ENCODE results near the gene FNDC3B.

The FNDC3B gene

GRCh38 chr3:172138193-172138537 lies 98.8 kb downstream of the FNDC3B start:
- no peak for FAIRE-seq

- FAIRE-seq, result no peak
These were observed 99.6 kb downstream of the FNDC3B start for GRCh38 chr3:172138792-172139507.

GRCh38 chr3:172139528-172140276 lies 100.3 kb downstream of the FNDC3B start:
- FAIRE-seq, result no peak

- FAIRE-seq, result no peak
These were observed 101.4 kb downstream of the FNDC3B start for GRCh38 chr3:172140499-172141391.

- no peak for FAIRE-seq
These were observed 102.9 kb downstream of the FNDC3B start for GRCh38 chr3:172142051-172142863.

- FAIRE-seq, result no peak
These were observed 103.6 kb downstream of the FNDC3B start for GRCh38 chr3:172142864-172143451.

GRCh38 chr3:172143739-172144497 lies 104.5 kb downstream of the FNDC3B start:
- FAIRE-seq, result no peak

- no peak for FAIRE-seq
These were observed 105.2 kb downstream of the FNDC3B start for GRCh38 chr3:172144601-172145000.

GRCh38 chr3:172145031-172145686 lies 105.8 kb downstream of the FNDC3B start:
- no peak for FAIRE-seq

- no peak for FAIRE-seq
These were observed 107.0 kb downstream of the FNDC3B start for GRCh38 chr3:172146349-172146748.

- FAIRE-seq, result no peak
These were observed 107.9 kb downstream of the FNDC3B start for GRCh38 chr3:172147113-172147818.

- no peak for FAIRE-seq
These were observed 108.9 kb downstream of the FNDC3B start for GRCh38 chr3:172148241-172148640.

GRCh38 chr3:172148702-172149565 lies 109.6 kb downstream of the FNDC3B start:
- no peak for FAIRE-seq

GRCh38 chr3:172150268-172150667 lies 110.9 kb downstream of the FNDC3B start:
- no peak for FAIRE-seq

- no peak for FAIRE-seq
These were observed 111.7 kb downstream of the FNDC3B start for GRCh38 chr3:172150913-172151650.

- FAIRE-seq, result no peak
These were observed 112.6 kb downstream of the FNDC3B start for GRCh38 chr3:172151651-172152649.

- FAIRE-seq, result no peak
These were observed 113.5 kb downstream of the FNDC3B start for GRCh38 chr3:172152874-172153273.

Data from endometrium (tissue), 2 donors.